ENCODE measurements around the gene ERI3.

The ERI3 gene

DNA sequence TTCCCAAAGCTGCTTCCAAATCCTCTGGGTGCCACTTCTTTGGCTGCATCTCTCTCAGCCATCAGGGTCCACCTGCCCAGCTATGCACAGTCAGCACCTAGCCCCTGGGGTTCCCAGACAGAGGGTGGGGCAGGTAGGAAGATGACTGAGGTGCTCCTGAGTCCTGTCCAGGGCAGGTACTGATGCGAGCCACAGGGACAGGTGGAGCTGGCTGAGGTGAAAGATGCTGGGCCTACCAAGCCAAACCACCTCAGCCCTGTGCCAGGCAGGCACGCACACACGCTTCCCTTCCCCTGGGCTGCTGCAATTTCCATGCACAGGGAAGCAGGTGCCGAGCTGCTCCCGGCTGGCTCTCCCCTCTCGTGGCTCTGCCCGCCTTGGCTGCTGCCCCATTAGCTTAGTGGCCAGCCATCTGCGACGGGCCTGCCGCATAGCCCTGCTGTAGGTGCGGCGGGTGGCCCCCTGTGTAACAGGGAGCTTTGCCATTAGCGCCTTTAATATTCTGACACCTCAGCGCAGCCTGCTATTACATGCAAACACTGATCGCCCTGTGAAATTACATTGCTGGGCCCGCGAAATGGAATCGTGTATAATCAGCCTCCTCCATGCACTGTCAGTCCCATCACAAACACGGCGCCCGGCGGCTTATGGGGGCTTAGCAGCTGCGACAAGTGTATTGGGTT lies 102.9 kb downstream of the ERI3 start:
- no peak overlapping the region for H3K9ac ChIP-seq (ENCODE audit: low read depth, low read length, poor library complexity, severe bottlenecking)

GRCh38 chr1:44251486-44251885 lies 103.6 kb downstream of the ERI3 start:
- Histone ChIP-seq H3K27me3 (ENCODE audit: insufficient read depth, low read length, poor library complexity, severe bottlenecking) (no peaks in the 10 kb centered on the region), H3K4me1 (ENCODE audit: insufficient read depth, low read length, poor library complexity, severe bottlenecking) (peaks cover 24% of the 10 kb centered on the region), H3K4me2 (ENCODE audit: low read depth, low read length, poor library complexity, severe bottlenecking) (no peak overlapping the region), H3K9me3 (ENCODE audit: insufficient read depth, low read depth, low read length) (no peaks in the 10 kb centered on the region), H3K9ac (ENCODE audit: low read depth, low read length, poor library complexity, severe bottlenecking) (no peak overlapping the region), H3F3A (ENCODE audit: low read depth) (peaks cover 6% of the 10 kb centered on the region; the same call in 1 of the 2 replicates), H3K36me3 (ENCODE audit: insufficient read depth, low read length) (peaks cover 19% of the 10 kb centered on the region), H3K9me2 (replicated peaks; ENCODE audit: low read depth, low read length) (no peaks in the 10 kb centered on the region), H3K4me3 (ENCODE audit: low read length, poor library complexity, severe bottlenecking) (no peak overlapping the region), H3K79me2 (ENCODE audit: insufficient read depth, low read length) (no peaks in the 10 kb centered on the region), H4K20me1 (ENCODE audit: insufficient read depth, low read length, poor library complexity, severe bottlenecking) (no peaks in the 10 kb centered on the region), H2AFZ (ENCODE audit: low read length) (no peak overlapping the region)
- no peak for TF ChIP-seq EZH2phosphoT487 (IDR thresholded peaks at IDR 0.05; ENCODE audit: borderline replicate concordance)
- TF ChIP-seq, protein P1, sequence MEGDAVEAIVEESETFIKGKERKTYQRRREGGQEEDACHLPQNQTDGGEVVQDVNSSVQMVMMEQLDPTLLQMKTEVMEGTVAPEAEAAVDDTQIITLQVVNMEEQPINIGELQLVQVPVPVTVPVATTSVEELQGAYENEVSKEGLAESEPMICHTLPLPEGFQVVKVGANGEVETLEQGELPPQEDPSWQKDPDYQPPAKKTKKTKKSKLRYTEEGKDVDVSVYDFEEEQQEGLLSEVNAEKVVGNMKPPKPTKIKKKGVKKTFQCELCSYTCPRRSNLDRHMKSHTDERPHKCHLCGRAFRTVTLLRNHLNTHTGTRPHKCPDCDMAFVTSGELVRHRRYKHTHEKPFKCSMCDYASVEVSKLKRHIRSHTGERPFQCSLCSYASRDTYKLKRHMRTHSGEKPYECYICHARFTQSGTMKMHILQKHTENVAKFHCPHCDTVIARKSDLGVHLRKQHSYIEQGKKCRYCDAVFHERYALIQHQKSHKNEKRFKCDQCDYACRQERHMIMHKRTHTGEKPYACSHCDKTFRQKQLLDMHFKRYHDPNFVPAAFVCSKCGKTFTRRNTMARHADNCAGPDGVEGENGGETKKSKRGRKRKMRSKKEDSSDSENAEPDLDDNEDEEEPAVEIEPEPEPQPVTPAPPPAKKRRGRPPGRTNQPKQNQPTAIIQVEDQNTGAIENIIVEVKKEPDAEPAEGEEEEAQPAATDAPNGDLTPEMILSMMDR (conservative IDR thresholded peaks at IDR 0.05; ENCODE audit: low read length): no peak

More for the DNA sequence above, 102.9 kb downstream of the ERI3 start:
- H3F3A ChIP-seq (ENCODE audit: low read depth): peaks cover 6% of the 10 kb centered on the region; the same call in 1 of the 2 replicates
- H3K4me3 ChIP-seq (ENCODE audit: low read length, poor library complexity, severe bottlenecking): no peak overlapping the region
- no peaks in the 10 kb centered on the region for H3K9me2 ChIP-seq (replicated peaks; ENCODE audit: low read depth, low read length)
- no peak for TF ChIP-seq EZH2phosphoT487 (IDR thresholded peaks at IDR 0.05; ENCODE audit: borderline replicate concordance)
- H3K79me2 ChIP-seq (ENCODE audit: insufficient read depth, low read length): no peaks in the 10 kb centered on the region
- peaks cover 16% of the 10 kb centered on the region for H3K36me3 ChIP-seq (ENCODE audit: insufficient read depth, low read length)
- peaks cover 24% of the 10 kb centered on the region for H3K4me1 ChIP-seq (ENCODE audit: insufficient read depth, low read length, poor library complexity, severe bottlenecking)
- no peaks in the 10 kb centered on the region for H3K27me3 ChIP-seq (ENCODE audit: insufficient read depth, low read length, poor library complexity, severe bottlenecking)
- H3K4me2 ChIP-seq (ENCODE audit: low read depth, low read length, poor library complexity, severe bottlenecking): no peak overlapping the region
- no peaks in the 10 kb centered on the region for H4K20me1 ChIP-seq (ENCODE audit: insufficient read depth, low read length, poor library complexity, severe bottlenecking)
- H3K9me3 ChIP-seq (ENCODE audit: insufficient read depth, low read depth, low read length): no peaks in the 10 kb centered on the region
- H2AFZ ChIP-seq (ENCODE audit: low read length): no peak overlapping the region

- H3K36me3 ChIP-seq (ENCODE audit: insufficient read depth, low read length): peaks cover 12% of the 10 kb centered on the region; the same call in 1 of the 2 replicates
- H3K9me2 ChIP-seq (replicated peaks; ENCODE audit: low read depth, low read length): no peaks in the 10 kb centered on the region
- H3K4me3 ChIP-seq (ENCODE audit: low read length, poor library complexity, severe bottlenecking): no peak overlapping the region
- no peaks in the 10 kb centered on the region for H4K20me1 ChIP-seq (ENCODE audit: insufficient read depth, low read length, poor library complexity, severe bottlenecking)
- peaks cover 6% of the 10 kb centered on the region; the same call in 1 of the 2 replicates for H3F3A ChIP-seq (ENCODE audit: low read depth)
- H3K4me1 ChIP-seq (ENCODE audit: insufficient read depth, low read length, poor library complexity, severe bottlenecking): peaks cover 19% of the 10 kb centered on the region
- no peaks in the 10 kb centered on the region for H3K79me2 ChIP-seq (ENCODE audit: insufficient read depth, low read length)
- no peak overlapping the region for H2AFZ ChIP-seq (ENCODE audit: low read length)
- no peak overlapping the region for H3K9ac ChIP-seq (ENCODE audit: low read depth, low read length, poor library complexity, severe bottlenecking)
- no peaks in the 10 kb centered on the region for H3K27me3 ChIP-seq (ENCODE audit: insufficient read depth, low read length, poor library complexity, severe bottlenecking)
- TF ChIP-seq EZH2phosphoT487 (IDR thresholded peaks at IDR 0.05; ENCODE audit: borderline replicate concordance): no peak
- TF ChIP-seq, protein P1 (conservative IDR thresholded peaks at IDR 0.05; ENCODE audit: low read length): no peak
- no peaks in the 10 kb centered on the region for H3K9me3 ChIP-seq (ENCODE audit: insufficient read depth, low read depth, low read length)
- H3K4me2 ChIP-seq (ENCODE audit: low read depth, low read length, poor library complexity, severe bottlenecking): no peak overlapping the region
Measured at GRCh38 chr1:44250068-44250781, 104.8 kb downstream of the ERI3 start.
